Upper lobe of left lung (tissue), 4 donors: ENCODE data around the gene SERPINB1.

Source experiments
- CTCF ChIP-seq, 6 experiments: fragments of 450-650 bp in 4 of 6; fragments of 200-600 bp in 2 of 6; sonication (generic) in 2 of 6; IDR thresholded peaks; one replicate each; pipeline ENCODE4 v1.5.1; 2016 to 2019; ENCODE audit warnings: antibody characterized with exemption in 6 of 6
- POLR2A ChIP-seq, 4 donors: fragments of 450-650 bp; IDR thresholded peaks; one replicate each; pipeline ENCODE4 v1.5.1; 2016 to 2017; ENCODE audit warnings: antibody characterized with exemption in 4 of 4, mild to moderate bottlenecking in 2 of 4
- POLR2AphosphoS5 ChIP-seq, 2 donors: sonication (generic); formaldehyde crosslinking; IDR thresholded peaks; one replicate each; pipeline ENCODE4 v1.5.1; 2017; ENCODE audit warnings: antibody characterized with exemption in 2 of 2

GRCh38 chr6:2800552-2801316 is 40.9 kb downstream of the SERPINB1 start:
- TF ChIP-seq CTCF (IDR thresholded peaks at IDR 0.05) = no peak
- TF ChIP-seq POLR2AphosphoS5 (IDR thresholded peaks at IDR 0.05) = no peak
- TF ChIP-seq POLR2A (IDR thresholded peaks at IDR 0.05) = no peak
